ENCODE results near the gene C1orf105.
A peak's percentile ranks its signal among the peaks of the same experiment; 100 is the strongest.

The C1orf105 gene

DNA sequence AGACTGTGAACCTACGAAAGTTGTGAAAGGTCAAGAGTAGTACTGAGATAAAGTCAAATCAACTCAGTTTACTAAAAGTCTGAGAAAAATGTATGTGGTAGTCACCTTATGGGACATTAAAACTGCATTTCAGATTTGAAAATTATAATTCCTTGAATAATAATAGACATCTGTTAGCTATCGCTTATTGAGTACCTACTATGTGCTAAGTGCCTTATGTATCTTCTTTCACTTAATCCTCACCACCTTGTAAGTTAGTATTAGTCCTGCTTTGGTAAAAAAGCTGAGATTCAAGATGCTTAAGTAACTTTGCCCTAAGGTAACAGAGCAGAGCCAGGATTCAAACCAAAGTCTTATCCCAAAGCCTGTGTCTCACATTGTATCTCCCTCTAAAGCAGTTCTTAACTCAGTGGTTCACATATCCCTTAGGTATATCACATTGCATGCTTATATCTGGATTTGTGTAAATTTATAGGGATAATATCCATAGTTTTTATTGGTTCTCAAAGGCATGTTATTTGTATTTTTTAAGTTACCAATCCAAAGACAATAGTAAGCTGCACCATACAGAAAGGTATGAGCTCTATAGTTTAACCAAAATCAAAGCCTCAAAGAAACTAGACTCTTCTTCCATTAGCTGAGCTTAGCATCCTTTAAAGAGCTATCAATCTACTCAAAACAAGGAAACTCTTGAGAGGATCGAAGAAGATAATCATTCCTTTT, 22.5 kb downstream of the C1orf105 start:
- H3K27ac ChIP-seq: no peak overlapping the region

GRCh38 chr1:172443666-172444453, 23.4 kb downstream of the C1orf105 start, which contains the start of gene PIGC:
Gene PIGC (minus strand): TSS chr1:172444069. CDS start chr1:172442622, 1,447 bp downstream.
- H3K27ac ChIP-seq: peak within 1 kb of the TSS; percentile 30; the same call in 1 of the 2 replicates
- no peak for TF ChIP-seq ZFX (IDR thresholded peaks at IDR 0.05; ENCODE audit: borderline replicate concordance)
- peak; percentile 99 for TF ChIP-seq CTCF (IDR thresholded peaks at IDR 0.05)

More for the DNA sequence above, 22.5 kb downstream of the C1orf105 start:
- TF ChIP-seq ZFX (IDR thresholded peaks at IDR 0.05; ENCODE audit: borderline replicate concordance): no peak
- TF ChIP-seq CTCF (IDR thresholded peaks at IDR 0.05): no peak

GRCh38 chr1:172446547-172446946, 26.1 kb downstream of the C1orf105 start:
- no peak overlapping the region for H3K27ac ChIP-seq
- TF ChIP-seq CTCF (IDR thresholded peaks at IDR 0.05): no peak
- no peak for TF ChIP-seq ZFX (IDR thresholded peaks at IDR 0.05; ENCODE audit: borderline replicate concordance)

GRCh38 chr1:172447641-172448040, 27.2 kb downstream of the C1orf105 start:
- TF ChIP-seq ZFX (IDR thresholded peaks at IDR 0.05; ENCODE audit: borderline replicate concordance) (no peak), CTCF (IDR thresholded peaks at IDR 0.05) (no peak)

DNA sequence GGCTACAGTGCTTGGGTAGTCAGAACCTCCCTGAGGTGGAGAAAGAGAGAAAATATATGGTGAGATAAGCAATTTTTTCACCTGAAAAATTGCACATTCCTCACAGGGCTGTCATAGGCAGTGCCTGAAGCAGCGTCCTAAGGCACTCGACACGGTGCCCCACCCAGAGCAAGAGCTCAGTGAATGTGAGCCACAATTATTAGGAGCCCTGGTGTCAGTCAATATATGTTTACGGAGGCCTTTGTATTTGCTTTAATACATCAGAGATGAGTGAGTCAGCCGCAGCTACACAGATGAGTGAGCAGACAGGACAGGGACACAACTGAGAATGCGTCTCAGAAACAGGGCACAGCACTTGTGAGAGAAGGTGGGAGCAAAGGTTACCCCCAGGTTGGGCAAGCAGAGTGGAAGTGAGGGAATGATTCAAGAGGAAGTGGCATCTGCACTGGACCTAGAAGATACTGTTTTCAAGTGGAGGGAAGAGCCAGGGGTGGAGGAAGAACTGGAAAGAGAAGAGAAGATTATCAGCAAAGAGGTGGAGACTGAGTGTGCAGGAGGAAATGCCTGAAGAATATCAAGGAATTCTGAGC, 28.6 kb downstream of the C1orf105 start:
- H3K27ac ChIP-seq: peak overlapping the region; percentile 39
- TF ChIP-seq ZFX (IDR thresholded peaks at IDR 0.05; ENCODE audit: borderline replicate concordance): no peak
- TF ChIP-seq CTCF (IDR thresholded peaks at IDR 0.05): no peak

More at GRCh38 chr1:172447641-172448040, 27.2 kb downstream of the C1orf105 start:
- no peak overlapping the region for H3K27ac ChIP-seq

- TF ChIP-seq CTCF (IDR thresholded peaks at IDR 0.05): peak; percentile 98
- TF ChIP-seq ZFX (IDR thresholded peaks at IDR 0.05; ENCODE audit: borderline replicate concordance): no peak
- H3K27ac ChIP-seq: peak overlapping the region; percentile 43
Observed at GRCh38 chr1:172449585-172450523, 29.4 kb downstream of the C1orf105 start.
